IMR-90 (cell line): ENCODE data around the gene BTNL3.

ENCODE experiments used
- BHLHE40 ChIP-seq: fragments of 150-350 bp; IDR thresholded peaks from 2 replicates; pipeline ENCODE4 v1.6.1; 2016; ENCODE audit warnings: mild to moderate bottlenecking, low read depth, low read length
- ELK1 ChIP-seq: fragments of 150-350 bp; IDR thresholded peaks from 2 replicates; pipeline ENCODE4 v1.6.1; 2016; ENCODE audit warnings: low read depth, mild to moderate bottlenecking, low read length, moderate library complexity, borderline replicate concordance
- POLR2A ChIP-seq: IDR thresholded peaks from 2 replicates; pipeline ENCODE4 v1.6.1; 2012; ENCODE audit warnings: mild to moderate bottlenecking, low read depth, low read length
- RAD21 ChIP-seq: IDR thresholded peaks from 2 replicates; pipeline ENCODE4 v1.6.1; 2012; ENCODE audit warnings: low read length, improper control_type of control experiment
- TF ChIP-seq, protein P1 (sequence below): conservative IDR thresholded peaks from 2 replicates; pipeline ENCODE4 v1.5.1; 2012; ENCODE audit warnings: mild to moderate bottlenecking, low read depth, low read length, improper control_type of control experiment
- TF ChIP-seq, protein P2 (sequence below): fragments of 150-350 bp; IDR thresholded peaks from 2 replicates; pipeline ENCODE4 v1.6.1; 2017; ENCODE audit warnings: mild to moderate bottlenecking, antibody characterized with exemption, low read length, low read depth

DNA sequence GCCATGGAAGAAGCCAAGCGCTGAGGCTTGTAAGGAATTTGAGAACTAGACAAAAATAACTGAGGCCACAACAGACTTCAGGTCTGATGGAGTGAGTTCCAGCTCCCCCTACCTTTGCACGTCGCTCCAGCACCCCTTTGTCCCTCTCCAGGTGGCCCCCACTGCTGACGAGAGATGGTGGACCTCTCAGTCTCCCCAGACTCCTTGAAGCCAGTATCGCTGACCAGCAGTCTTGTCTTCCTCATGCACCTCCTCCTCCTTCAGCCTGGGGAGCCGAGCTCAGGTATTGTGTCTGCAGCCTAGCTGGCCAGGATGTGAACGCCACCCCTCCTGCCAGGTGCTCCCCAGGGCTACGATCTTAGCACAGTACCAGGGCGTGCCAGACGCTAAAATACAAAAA is 56.7 kb downstream of the BTNL3 start:
- TF ChIP-seq, protein P1, sequence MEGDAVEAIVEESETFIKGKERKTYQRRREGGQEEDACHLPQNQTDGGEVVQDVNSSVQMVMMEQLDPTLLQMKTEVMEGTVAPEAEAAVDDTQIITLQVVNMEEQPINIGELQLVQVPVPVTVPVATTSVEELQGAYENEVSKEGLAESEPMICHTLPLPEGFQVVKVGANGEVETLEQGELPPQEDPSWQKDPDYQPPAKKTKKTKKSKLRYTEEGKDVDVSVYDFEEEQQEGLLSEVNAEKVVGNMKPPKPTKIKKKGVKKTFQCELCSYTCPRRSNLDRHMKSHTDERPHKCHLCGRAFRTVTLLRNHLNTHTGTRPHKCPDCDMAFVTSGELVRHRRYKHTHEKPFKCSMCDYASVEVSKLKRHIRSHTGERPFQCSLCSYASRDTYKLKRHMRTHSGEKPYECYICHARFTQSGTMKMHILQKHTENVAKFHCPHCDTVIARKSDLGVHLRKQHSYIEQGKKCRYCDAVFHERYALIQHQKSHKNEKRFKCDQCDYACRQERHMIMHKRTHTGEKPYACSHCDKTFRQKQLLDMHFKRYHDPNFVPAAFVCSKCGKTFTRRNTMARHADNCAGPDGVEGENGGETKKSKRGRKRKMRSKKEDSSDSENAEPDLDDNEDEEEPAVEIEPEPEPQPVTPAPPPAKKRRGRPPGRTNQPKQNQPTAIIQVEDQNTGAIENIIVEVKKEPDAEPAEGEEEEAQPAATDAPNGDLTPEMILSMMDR: no peak
- no peak for TF ChIP-seq ELK1
- TF ChIP-seq POLR2A: no peak
- TF ChIP-seq RAD21: no peak
- TF ChIP-seq, protein P2, sequence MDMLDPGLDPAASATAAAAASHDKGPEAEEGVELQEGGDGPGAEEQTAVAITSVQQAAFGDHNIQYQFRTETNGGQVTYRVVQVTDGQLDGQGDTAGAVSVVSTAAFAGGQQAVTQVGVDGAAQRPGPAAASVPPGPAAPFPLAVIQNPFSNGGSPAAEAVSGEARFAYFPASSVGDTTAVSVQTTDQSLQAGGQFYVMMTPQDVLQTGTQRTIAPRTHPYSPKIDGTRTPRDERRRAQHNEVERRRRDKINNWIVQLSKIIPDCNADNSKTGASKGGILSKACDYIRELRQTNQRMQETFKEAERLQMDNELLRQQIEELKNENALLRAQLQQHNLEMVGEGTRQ: no peak
- no peak for TF ChIP-seq BHLHE40
